GM18951 (cell line): Measurements from ENCODE around the gene DAGLA.

Source experiments
- POLR2A ChIP-seq: IDR thresholded peaks from 4 replicates; pipeline ENCODE4 v1.6.1; 2011; ENCODE audit warnings: mild to moderate bottlenecking; ENCODE audit not compliant: insufficient read length, insufficient read depth; ENCODE audit errors: extremely low read depth
- in situ Hi-C: fragments of 300-500 bp; cut with MboI; formaldehyde crosslinking; loops from one replicate; pipeline ENCODE4 v1.12.0; 2022; ENCODE audit warnings: low sequenced_read_pairs, mixed read lengths, inconsistent platforms; ENCODE audit not compliant: unreplicated experiment

DAGLA gene

DNA sequence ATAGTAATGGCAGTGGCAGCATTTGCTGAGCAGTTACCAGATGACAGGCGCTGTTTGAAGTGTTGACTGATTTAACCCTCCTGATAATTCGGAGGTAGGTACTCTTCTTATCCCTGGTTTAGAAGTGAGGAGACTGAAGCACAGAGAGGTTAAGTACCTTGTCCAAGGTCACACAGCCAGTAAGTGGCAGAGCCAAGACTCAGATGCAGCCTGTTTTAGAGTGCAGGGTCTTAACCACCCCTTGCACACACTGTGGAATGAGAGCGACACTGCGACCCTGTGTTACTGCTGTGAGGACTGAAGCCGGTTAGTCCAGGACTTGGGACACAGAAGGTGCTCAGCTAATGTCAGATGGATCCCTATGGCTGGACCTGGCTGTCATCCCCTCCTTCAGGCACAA, 34.7 kb downstream of the DAGLA start:
- no peak for TF ChIP-seq POLR2A
- in situ Hi-C loops: no loop called here

DNA sequence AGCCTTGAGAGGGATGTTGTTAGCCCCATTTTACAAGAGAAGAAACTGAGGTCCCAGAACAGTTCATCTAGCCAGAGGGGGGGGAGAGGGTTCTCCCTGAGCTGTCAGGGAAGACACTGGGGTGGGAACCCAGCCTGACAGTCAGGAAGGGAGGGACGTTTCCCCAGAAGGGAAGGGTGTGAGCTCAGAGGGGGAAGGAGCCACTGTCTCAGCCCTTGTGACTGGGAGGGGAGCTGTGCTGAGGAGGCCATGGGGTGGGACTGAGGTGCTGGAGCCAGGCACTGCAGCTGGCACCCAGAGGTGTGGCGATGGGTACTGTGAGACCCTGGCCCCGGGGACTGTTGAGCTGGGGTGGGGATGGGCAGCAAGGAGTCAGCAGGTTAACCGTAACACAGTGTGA, 35.7 kb downstream of the DAGLA start:
- in situ Hi-C loops: no loop called here
- no peak for TF ChIP-seq POLR2A

DNA sequence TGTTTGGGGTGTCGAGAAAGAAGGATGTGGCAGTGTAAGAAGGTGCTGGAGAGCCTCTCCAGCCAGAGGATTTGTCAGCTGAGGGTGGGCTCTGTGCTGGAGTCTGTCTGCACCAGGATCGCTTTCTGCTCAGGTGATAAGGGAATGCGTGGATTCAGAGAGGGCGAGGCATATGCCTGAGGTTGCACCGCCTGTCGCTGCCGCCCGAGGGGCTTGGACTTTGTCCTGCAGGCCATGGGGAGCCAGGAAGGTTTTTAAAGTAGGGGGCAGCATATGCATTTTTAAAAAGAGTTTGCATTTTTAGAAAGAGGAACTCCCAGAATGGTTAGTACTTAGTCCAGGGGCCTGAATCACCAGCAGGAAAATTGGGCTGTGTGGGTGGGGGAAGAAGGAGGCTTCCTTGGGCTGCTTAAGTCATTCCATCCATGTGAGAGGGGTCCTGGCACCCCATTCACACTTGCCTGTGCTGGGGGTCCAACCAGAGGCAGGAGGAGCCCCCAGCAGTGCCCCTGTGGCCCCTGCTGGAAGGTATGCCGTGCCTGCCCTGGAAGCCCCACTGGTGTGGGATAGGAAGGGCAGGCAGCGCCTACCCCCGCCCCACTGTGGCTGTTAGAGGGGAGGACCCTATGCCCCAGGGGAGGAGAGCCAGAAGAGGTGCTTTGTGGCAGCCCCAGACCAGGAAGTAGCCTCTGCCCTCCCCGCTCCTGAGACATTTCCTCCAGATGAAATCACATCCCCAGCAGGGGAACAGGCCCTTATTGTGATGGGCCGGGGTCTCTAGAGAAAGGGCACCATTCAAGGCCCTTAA, 36.5 kb downstream of the DAGLA start:
- in situ Hi-C loops: no loop called here
- no peak for TF ChIP-seq POLR2A

DNA sequence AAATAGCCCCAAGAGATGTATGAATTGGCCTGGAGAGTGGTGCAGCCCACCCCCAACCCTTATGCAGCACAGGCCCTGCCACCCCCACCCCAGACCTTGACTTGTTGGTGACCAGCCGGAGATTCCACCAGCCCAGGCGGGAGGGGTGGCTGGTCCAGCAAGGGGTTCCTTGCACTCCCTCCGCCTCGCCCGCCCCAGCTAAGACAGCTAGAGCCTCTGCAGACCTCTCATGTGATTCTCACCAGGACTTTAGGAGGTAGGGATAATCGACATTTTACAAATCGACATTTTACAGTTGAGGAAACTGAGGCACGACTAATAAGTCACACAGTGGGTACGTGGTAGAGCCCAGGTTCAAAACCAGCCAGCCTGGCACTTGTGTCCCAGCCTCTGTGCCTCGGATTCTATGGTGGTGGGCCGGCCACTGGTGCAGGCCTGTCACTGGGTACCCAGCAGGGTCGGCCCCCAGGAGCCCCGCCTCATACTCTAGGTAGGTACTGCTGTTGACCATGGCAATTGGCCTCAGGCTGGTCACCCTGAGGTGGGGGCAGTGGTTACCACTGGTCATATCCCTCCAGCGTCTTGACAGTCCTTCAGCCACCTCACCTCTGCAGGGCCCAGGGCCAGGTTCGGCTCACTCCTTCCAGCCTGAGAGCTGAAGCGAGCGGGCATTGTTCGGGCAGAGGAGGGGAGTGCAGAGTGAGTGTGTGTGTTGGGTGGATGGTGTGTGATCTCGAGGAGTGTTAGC, 37.3 kb downstream of the DAGLA start:
- no peak for TF ChIP-seq POLR2A
- in situ Hi-C loops: no loop called here

DNA sequence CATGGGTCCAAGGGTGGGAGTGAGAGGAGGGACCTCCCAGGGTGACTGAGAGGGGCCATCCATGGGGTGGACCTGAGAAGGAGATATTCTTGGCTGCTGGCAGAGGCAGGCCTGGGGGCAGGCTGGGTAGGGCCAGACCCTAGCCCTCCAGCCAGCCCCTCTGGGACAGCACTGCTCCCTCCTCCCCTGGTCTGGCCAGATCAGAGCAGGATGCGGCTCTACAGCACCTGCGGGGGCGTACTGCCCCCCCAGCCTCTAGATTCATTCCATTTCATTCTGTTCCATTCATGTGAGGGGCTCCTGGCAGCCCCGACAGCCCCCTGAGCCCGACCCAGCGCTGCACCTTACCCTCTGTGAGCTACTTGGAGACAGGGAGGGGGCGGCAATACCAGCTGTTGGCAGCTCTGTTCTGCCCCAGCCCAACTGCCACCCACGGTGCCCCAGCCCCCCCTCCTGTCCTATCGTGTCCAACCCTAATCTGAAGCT, 37.9 kb downstream of the DAGLA start:
- no peak for TF ChIP-seq POLR2A
- in situ Hi-C loops: no loop called here

DNA sequence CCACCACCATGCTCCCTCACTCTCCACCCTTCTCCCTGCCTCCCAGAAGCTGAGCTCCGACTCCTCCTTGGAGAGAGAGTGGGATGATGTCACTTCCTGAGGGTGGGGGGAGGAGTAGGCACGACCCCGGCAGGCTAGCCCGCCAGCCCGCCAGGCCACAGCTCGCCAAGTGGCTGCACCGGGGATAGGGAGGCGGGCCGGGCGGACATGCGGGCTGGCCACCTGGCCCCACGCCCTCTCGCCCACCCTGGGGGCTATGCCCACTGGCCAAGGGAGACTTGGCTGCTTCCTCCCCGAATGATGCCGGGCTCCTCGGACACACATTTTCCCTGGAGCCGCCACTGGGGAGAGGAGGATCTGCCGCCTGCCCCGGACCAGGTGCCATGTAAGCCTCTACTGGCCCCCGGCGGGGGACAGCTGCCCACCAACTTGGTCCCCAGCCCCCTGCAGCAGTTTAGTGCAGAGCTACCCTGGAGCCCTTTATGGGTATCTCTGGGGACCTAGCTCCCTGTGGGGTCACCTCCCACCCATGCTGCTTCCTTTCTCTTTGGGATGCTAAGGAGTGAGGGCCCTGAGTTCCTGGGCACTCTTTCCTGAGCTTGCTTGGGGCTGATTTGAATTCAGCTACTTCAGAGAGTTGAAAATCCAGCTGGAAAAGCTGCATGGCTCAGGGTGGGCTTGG, 38.6 kb downstream of the DAGLA start:
- in situ Hi-C loops: no loop called here
- TF ChIP-seq POLR2A: no peak

DNA sequence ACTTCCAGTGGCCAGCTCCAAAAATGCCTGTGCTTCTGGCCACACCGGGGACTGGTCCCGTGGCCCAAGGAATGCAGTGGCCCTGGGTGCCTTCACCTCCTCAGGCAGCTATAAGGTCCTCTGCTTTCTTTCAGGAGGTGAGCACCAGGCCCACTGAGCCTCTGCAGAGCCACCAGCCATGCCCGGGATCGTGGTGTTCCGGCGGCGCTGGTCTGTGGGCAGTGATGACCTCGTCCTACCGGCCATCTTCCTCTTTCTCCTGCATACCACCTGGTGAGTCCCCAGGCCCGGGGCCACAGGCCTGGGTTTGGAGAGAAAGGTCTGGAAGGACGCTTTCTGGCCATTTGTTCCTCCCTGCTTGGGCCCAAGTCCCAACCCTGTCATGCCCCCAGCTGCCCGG, 39.8 kb downstream of the DAGLA start:
- in situ Hi-C loops: no loop called here
- no peak for TF ChIP-seq POLR2A

DNA sequence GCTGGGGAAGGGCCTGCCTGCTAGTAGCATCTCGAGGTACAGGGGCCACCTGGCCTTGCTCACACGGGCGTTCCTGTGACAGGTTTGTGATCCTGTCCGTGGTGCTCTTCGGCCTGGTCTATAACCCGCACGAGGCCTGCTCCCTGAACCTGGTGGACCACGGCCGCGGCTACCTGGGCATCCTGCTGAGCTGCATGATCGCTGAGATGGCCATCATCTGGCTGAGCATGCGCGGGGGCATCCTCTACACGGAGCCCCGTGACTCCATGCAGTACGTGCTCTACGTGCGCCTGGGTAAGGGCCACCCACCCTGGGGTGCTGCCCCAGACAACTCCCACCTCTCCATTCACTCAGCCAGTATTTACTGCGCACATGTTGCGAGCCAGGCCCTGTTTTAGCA, 40.4 kb downstream of the DAGLA start:
- in situ Hi-C loops: no loop called here
- no peak for TF ChIP-seq POLR2A

DNA sequence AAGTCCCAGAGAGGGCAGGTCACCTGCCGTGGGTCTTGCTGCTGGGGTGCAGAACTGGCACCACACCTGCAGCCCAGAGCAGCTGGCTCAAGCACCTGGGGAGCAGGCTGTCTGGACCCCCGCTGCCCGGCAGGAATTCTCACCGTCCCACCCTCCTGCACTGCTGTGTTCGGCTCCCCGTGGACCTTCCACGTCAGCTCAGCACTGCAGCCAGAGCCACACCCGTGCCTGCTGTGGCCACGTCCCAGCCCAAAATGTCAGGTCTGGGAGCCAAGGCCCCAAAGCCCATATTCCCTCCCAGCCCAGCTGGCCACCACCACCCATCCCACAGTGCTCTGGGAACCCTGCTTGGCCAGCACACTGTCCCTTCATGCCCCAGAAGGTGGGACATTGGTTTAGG, 44.2 kb downstream of the DAGLA start:
- in situ Hi-C loops: no loop called here
- no peak for TF ChIP-seq POLR2A

DNA sequence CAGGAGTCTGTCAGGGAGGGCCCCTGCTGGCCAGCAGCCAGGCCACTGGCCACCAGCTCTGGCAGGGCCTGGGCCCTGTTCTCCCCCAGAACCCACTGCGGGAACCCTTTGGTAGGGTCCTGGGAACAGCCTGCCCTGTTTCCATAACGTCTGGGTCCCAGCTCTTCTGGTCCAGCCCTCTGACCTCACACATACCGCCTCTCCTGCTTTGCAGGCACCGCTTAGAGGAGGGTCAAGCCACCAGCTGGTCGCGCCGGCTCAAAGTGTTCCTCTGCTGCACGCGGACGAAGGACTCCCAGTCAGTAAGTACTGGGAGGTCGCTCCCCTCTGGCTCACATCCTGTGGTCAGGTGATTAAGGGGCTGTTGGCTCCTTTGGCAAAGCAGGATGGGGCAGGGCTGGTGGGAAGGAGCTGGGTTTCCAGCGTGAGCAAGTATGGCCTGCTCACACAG, 45.6 kb downstream of the DAGLA start:
- in situ Hi-C loops: no loop called here
- no peak for TF ChIP-seq POLR2A

DNA sequence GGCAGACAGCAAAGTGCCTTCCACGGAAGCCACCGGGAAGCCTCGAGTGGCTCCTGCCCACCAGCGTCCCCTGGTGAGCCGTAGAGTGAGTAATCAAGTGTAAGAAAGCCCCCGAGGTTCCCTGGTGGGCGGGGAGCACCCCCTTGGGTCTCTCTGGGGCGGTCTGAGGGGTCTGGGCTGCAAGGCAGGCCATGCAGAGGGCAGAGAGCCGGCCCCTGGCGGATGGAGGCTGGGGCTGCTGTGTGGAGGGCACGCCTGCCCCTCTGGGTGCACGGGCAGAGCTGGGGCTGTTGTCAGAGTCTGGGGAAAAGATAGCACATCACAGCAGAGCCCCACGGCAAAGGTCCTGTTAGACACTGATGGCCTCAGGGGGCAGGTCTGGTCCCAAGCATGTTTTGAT, 46.6 kb downstream of the DAGLA start:
- TF ChIP-seq POLR2A: no peak
- in situ Hi-C loops: no loop called here

DNA sequence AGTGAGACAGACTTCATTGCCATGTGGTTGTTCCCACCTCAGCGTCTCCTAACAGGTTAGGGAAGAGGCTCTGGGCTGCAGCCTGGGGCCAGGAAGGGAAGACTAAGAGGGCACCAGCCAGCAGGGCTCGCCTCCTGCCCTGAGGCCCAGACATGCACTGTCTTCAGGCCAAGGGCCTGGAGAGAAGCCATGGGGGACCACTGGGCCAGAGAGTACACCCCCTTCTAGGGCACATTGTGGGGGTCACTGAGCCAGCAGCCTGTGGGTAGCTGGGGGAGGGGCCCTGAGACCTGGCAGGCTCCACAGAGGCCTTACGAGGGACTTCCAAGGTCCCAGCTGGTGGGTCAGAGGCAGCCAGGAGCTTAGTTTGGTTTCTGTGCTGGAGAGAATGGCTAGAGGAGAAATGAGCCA, 47.2 kb downstream of the DAGLA start:
- in situ Hi-C loops: no loop called here
- no peak for TF ChIP-seq POLR2A
